OCI-LY3 (cell line): Measurements from ENCODE around the gene ANKS1A.

Source experiments
- H2AFZ ChIP-seq: fragments of 200-600, 300-600 bp; shearing (Covaris generic); 2 replicates; pipeline ENCODE4 v1.6.0; 2014; ENCODE audit warnings: antibody characterized with exemption, low read depth, low read length
- H3K27ac ChIP-seq: fragments of 200-600, 300-600 bp; sonication (generic); 2 replicates; pipeline ENCODE4 v1.5.1; 2014; ENCODE audit warnings: mild to moderate bottlenecking, low read length, moderate library complexity, mixed read lengths
- H3K27me3 ChIP-seq: fragments of 200-600, 300-600 bp; sonication (generic); 2 replicates; pipeline ENCODE4 v1.6.1; 2014; ENCODE audit warnings: low read depth, low read length, mixed read lengths
- H3K36me3 ChIP-seq: fragments of 200-600, 300-600 bp; sonication (generic); replicated peaks from 2 replicates; pipeline ENCODE3; 2014; ENCODE audit warnings: low read depth, low read length, mixed read lengths
- H3K4me1 ChIP-seq: fragments of 300-600, 200-600 bp; sonication (generic); 2 replicates; pipeline ENCODE4 v1.6.1; 2014; ENCODE audit warnings: low read length, mixed read lengths
- H3K4me2 ChIP-seq: fragments of 200-600, 300-600 bp; sonication (generic); 2 replicates; pipeline ENCODE4 v1.6.1; 2014; ENCODE audit warnings: low read length, mixed read lengths
- H3K4me3 ChIP-seq: fragments of 300-600, 200-600 bp; sonication (generic); 2 replicates; pipeline ENCODE4 v1.5.1; 2014; ENCODE audit warnings: antibody characterized with exemption, mild to moderate bottlenecking, low read length, moderate library complexity
- H3K79me2 ChIP-seq: fragments of 300-600, 200-600 bp; shearing (Covaris generic); 2 replicates; pipeline ENCODE4 v1.6.1; 2014; ENCODE audit warnings: mild to moderate bottlenecking, low read length, mixed read lengths
- H3K9ac ChIP-seq: fragments of 300-600, 200-600 bp; shearing (Covaris generic); 2 replicates; pipeline ENCODE4 v1.6.0; 2014; ENCODE audit warnings: mild to moderate bottlenecking, low read length, moderate library complexity
- H3K9me3 ChIP-seq: fragments of 200-600, 300-600 bp; shearing (Covaris generic); 2 replicates; pipeline ENCODE4 v1.6.1; 2014; ENCODE audit warnings: low read length, mixed read lengths; ENCODE audit not compliant: insufficient read depth
- H4K20me1 ChIP-seq: fragments of 200-600, 300-600 bp; sonication (generic); 2 replicates; pipeline ENCODE4 v1.6.1; 2016; ENCODE audit warnings: low read length, mixed read lengths; ENCODE audit not compliant: insufficient read depth
- EZH2phosphoT487 ChIP-seq: fragments of 200-600 bp; shearing (Covaris generic); IDR thresholded peaks from 2 replicates; pipeline ENCODE4 v1.6.1; 2018; ENCODE audit warnings: antibody characterized with exemption, mixed run types, low read depth
- TF ChIP-seq, protein P1 (sequence below): fragments of 200-600, 300-600 bp; sonication (generic); IDR thresholded peaks from 2 replicates; pipeline ENCODE4 v1.5.1; 2014; ENCODE audit warnings: antibody characterized with exemption, low read length, low read depth

Gene ANKS1A

GRCh38 chr6:35041086-35041861 is 152.2 kb downstream of the ANKS1A start:
- no peak overlapping the region for H3K4me2 ChIP-seq
- H3K36me3 ChIP-seq, result no peaks in the 10 kb centered on the region
- H2AFZ ChIP-seq, result no peak overlapping the region
- H3K27me3 ChIP-seq, result no peaks in the 10 kb centered on the region
- H4K20me1 ChIP-seq, result no peaks in the 10 kb centered on the region
- H3K4me3 ChIP-seq, result no peak overlapping the region
- H3K4me1 ChIP-seq, result peaks cover 10% of the 10 kb centered on the region; the same call in 1 of the 2 replicates
- no peak overlapping the region for H3K27ac ChIP-seq
- no peaks in the 10 kb centered on the region for H3K79me2 ChIP-seq
- no peaks in the 10 kb centered on the region for H3K9me3 ChIP-seq
- no peak overlapping the region for H3K9ac ChIP-seq
- no peak for TF ChIP-seq EZH2phosphoT487
- TF ChIP-seq, protein P1, sequence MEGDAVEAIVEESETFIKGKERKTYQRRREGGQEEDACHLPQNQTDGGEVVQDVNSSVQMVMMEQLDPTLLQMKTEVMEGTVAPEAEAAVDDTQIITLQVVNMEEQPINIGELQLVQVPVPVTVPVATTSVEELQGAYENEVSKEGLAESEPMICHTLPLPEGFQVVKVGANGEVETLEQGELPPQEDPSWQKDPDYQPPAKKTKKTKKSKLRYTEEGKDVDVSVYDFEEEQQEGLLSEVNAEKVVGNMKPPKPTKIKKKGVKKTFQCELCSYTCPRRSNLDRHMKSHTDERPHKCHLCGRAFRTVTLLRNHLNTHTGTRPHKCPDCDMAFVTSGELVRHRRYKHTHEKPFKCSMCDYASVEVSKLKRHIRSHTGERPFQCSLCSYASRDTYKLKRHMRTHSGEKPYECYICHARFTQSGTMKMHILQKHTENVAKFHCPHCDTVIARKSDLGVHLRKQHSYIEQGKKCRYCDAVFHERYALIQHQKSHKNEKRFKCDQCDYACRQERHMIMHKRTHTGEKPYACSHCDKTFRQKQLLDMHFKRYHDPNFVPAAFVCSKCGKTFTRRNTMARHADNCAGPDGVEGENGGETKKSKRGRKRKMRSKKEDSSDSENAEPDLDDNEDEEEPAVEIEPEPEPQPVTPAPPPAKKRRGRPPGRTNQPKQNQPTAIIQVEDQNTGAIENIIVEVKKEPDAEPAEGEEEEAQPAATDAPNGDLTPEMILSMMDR, result no peak

DNA sequence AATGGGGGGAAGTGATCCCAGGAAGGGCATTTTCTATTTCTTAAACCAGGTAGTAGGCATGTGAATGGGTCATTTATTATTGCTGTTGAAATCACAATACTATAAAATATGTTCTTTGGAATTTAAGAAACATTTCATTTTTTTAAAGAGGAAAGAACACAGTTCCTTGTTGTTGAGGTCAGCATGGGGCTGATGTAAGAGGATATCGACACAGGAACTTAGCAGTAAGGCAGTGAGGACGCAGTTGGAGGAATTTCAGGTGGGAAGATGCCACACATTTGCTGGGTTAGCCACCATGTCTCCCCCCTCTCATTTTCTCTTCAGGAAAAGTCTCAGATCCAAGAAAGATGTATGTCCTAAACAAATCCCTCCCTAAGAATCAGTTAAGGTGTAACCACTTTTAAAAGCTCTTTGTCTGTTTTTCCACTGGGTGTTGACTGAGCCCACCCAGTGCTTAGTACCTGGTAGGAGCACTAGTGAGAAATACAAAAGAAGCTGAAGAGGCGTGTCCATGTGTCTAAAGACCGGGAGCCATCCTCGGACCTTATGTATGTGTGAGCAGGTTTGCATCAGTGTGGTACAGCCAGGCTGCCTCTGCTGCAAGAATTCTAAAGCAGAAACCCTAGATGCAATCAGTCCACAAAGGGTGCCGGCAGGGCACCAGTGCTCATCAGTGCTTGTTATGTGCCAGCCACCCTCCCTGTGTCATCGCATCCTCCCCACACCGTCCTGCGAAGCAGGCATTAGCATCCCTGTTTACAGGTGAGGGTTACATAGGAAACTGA is 153.2 kb downstream of the ANKS1A start:
- Histone ChIP-seq H3K4me1 (peaks cover 5% of the 10 kb centered on the region; the same call in 1 of the 2 replicates), H3K4me2 (no peak overlapping the region), H2AFZ (no peak overlapping the region), H3K36me3 (no peaks in the 10 kb centered on the region), H4K20me1 (no peaks in the 10 kb centered on the region), H3K4me3 (no peak overlapping the region), H3K79me2 (no peaks in the 10 kb centered on the region), H3K9me3 (no peaks in the 10 kb centered on the region), H3K27ac (no peak overlapping the region), H3K27me3 (no peaks in the 10 kb centered on the region), H3K9ac (no peak overlapping the region)
- no peak for TF ChIP-seq EZH2phosphoT487
- TF ChIP-seq, protein P1, result no peak

DNA sequence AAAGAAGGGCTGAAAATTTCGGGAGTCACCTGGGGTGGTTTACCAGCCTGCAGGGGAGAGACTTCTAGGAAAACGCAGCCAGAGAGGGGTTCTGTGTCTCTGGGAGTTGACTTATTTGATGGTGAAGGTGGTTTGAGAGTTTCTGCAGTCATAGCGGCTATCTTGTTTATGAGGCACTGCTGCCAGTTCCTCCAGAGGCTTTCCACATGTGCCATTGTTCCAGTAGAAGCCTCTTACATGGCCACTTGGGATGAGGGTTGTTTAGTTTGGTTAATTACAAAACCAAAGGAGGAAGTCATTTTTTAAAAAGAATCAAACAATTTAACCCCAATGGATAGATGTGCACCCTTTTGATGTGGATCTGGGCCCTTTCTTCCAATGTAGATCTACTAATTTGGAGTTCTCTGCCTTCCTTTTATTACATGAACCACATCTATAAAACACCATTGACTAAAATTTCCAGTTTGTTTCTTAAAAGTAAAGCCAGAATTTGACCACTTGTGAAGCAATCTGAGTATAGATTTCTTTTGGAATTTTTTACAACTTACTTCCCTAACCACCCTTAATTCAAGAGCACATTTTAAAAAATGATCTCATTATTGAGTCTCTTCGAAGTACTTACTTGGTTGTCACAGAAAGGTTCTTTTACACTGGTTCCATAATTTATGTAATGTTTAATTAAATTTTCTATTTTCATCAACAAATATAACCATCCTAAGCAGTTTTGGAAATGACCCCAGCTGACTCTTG is 154.5 kb downstream of the ANKS1A start:
- TF ChIP-seq, protein P1, result no peak
- Histone ChIP-seq H3K4me3 (no peak overlapping the region), H3K79me2 (no peaks in the 10 kb centered on the region), H2AFZ (no peak overlapping the region), H3K27ac (no peak overlapping the region), H4K20me1 (no peaks in the 10 kb centered on the region), H3K9ac (no peak overlapping the region), H3K27me3 (no peaks in the 10 kb centered on the region), H3K4me2 (no peak overlapping the region), H3K9me3 (no peaks in the 10 kb centered on the region), H3K4me1 (peaks cover 9% of the 10 kb centered on the region; the same call in 1 of the 2 replicates), H3K36me3 (no peaks in the 10 kb centered on the region)
